Measurements from ENCODE around the gene PPAT.

The PPAT gene

GRCh38 chr4:56387023-56388001 lies 48.1 kb downstream of the PPAT start, which contains the start of gene AASDH:
Gene AASDH, minus strand, starts transcription at chr4:56387491. Its CDS starts 3,192 bp downstream, at chr4:56384299.
- peak within 1 kb of the TSS; percentile 55 for H3K4me3 ChIP-seq (ENCODE audit: low read depth, low read length)
- no peak for TF ChIP-seq CTCF (IDR thresholded peaks at IDR 0.05; ENCODE audit: borderline replicate concordance, insufficient read depth, low read depth, low read length)

GRCh38 chr4:56386091-56386490 lies 49.3 kb downstream of the PPAT start:
- TF ChIP-seq CTCF (IDR thresholded peaks at IDR 0.05; ENCODE audit: borderline replicate concordance, insufficient read depth, low read depth, low read length) = no peak
- H3K4me3 ChIP-seq (ENCODE audit: low read depth, low read length) = no peak overlapping the region

GRCh38 chr4:56375458-56375857 lies 60.0 kb downstream of the PPAT start:
- no peak for TF ChIP-seq CTCF (IDR thresholded peaks at IDR 0.05; ENCODE audit: borderline replicate concordance, insufficient read depth, low read depth, low read length)
- H3K4me3 ChIP-seq (ENCODE audit: low read depth, low read length) = no peak overlapping the region

GRCh38 chr4:56374956-56375355 lies 60.5 kb downstream of the PPAT start:
- TF ChIP-seq CTCF (IDR thresholded peaks at IDR 0.05; ENCODE audit: borderline replicate concordance, insufficient read depth, low read depth, low read length) = no peak
- H3K4me3 ChIP-seq (ENCODE audit: low read depth, low read length) = no peak overlapping the region

GRCh38 chr4:56372774-56373173 lies 62.6 kb downstream of the PPAT start:
- TF ChIP-seq CTCF (IDR thresholded peaks at IDR 0.05; ENCODE audit: borderline replicate concordance, insufficient read depth, low read depth, low read length) = no peak
- no peak overlapping the region for H3K4me3 ChIP-seq (ENCODE audit: low read depth, low read length)

GRCh38 chr4:56371426-56372220 lies 63.8 kb downstream of the PPAT start:
- TF ChIP-seq CTCF (IDR thresholded peaks at IDR 0.05; ENCODE audit: borderline replicate concordance, insufficient read depth, low read depth, low read length) = no peak
- H3K4me3 ChIP-seq (ENCODE audit: low read depth, low read length) = no peak overlapping the region
